ENCODE data around the gene NEURL3. TPM values are rescaled to one million over a fixed set of nuclear protein-coding genes. Genes with fewer than 3 reads are reported as not detected.

Gene NEURL3
- total RNA-seq, 1 donor from 2014 or later: not detected

DNA sequence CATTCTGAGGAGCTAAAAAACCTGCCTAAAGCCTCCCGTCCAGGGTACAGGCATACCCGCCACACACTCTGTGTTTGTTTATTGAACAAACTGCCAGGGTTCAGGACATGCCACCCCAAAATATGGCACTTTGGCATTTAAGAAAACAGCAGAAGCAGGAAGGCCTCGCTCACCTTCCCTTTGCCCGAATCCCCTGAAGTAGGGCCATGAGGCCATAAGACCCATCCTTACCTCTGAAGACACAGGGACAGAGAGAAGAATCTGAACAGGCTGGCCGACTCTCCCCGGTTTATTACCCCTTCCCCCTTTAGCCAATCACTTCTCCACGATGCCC, 1.7 kb upstream of the NEURL3 start:
- Histone ChIP-seq H3K9ac (no peak overlapping the region), H2AFZ (replicated peaks) (no peak overlapping the region), H3K27ac (no peak overlapping the region), H3K4me1 (no peaks in the 10 kb centered on the region), H3K27me3 (peaks cover 42% of the 10 kb centered on the region), H3K79me2 (ENCODE audit: low read depth) (no peaks in the 10 kb centered on the region), H3K4me2 (no peak overlapping the region), H3K9me3 (ENCODE audit: low read depth) (no peaks in the 10 kb centered on the region), H3F3A (ENCODE audit: low read depth) (peaks cover 5% of the 10 kb centered on the region), H3K4me3 (no peak overlapping the region), H4K20me1 (ENCODE audit: low read depth) (no peaks in the 10 kb centered on the region), H3K36me3 (no peaks in the 10 kb centered on the region)
- Mint-ChIP-seq H3K36me3 (no peaks in the 10 kb centered on the region), H3K4me1 (peaks cover 20% of the 10 kb centered on the region), H3K9me3 (no peaks in the 10 kb centered on the region), H3K27ac (no peak overlapping the region), H3K27me3 (ENCODE audit: insufficient read depth, low read depth) (peaks cover 17% of the 10 kb centered on the region), H3K4me3 (no peak overlapping the region)
- no peak for TF ChIP-seq EZH2 (IDR thresholded peaks at IDR 0.05)
- TF ChIP-seq EZH2phosphoT487 (IDR thresholded peaks at IDR 0.05): no peak
- TF ChIP-seq, protein P1, sequence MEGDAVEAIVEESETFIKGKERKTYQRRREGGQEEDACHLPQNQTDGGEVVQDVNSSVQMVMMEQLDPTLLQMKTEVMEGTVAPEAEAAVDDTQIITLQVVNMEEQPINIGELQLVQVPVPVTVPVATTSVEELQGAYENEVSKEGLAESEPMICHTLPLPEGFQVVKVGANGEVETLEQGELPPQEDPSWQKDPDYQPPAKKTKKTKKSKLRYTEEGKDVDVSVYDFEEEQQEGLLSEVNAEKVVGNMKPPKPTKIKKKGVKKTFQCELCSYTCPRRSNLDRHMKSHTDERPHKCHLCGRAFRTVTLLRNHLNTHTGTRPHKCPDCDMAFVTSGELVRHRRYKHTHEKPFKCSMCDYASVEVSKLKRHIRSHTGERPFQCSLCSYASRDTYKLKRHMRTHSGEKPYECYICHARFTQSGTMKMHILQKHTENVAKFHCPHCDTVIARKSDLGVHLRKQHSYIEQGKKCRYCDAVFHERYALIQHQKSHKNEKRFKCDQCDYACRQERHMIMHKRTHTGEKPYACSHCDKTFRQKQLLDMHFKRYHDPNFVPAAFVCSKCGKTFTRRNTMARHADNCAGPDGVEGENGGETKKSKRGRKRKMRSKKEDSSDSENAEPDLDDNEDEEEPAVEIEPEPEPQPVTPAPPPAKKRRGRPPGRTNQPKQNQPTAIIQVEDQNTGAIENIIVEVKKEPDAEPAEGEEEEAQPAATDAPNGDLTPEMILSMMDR (IDR thresholded peaks at IDR 0.05): no peak
- no peak for DNase-seq (ENCODE audit: low spot score)

DNA sequence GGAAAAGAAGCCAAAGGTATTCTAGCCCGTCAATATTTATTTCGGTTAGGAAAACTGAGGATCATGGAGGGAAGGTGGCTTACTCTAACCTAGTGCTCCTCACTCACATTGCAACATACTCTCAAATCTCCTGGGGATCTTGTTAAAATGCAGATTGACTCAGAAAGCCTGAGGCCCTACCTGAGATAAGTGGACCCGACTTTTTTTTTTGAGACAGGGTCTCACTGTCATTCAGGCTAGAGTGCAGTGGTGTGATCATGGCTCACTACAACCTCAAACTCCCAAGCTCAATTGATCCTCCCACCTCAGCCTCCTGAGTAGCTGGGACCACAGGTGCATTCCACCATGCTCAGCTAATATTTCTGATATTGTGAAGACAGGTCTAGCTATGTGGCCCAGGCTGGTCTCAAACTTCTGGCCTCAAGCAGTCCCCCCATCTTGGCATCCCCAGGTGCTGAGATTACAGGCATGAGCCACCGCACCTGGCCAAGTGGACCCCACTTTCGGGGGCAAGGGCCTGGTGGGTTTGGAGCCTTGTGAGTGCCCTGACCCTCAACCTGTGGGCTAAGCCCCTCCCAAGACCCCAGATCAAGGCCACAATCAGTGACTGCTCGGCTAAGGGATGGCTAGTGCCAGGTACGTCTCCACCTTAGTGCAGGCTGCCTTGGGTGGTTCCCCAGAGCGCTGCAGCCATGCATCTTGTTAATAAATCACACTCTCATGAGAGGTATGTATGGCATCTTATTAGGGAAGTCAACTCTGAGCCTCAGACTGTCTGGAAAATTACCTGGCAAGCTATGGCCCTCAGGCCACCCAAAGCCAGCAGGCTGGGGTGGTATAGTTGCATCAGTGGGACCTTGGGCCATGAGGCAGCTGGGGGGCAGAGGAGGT, 1.1 kb upstream of the NEURL3 start:
- Mint-ChIP-seq H3K9me3 (no peaks in the 10 kb centered on the region), H3K4me3 (no peak overlapping the region), H3K27ac (no peak overlapping the region), H3K4me1 (peaks cover 23% of the 10 kb centered on the region), H3K27me3 (ENCODE audit: insufficient read depth, low read depth) (peaks cover 15% of the 10 kb centered on the region), H3K36me3 (no peaks in the 10 kb centered on the region)
- peaks cover 5% of the 10 kb centered on the region for H3F3A ChIP-seq (ENCODE audit: low read depth)
- H3K79me2 ChIP-seq (ENCODE audit: low read depth): no peaks in the 10 kb centered on the region
- no peak overlapping the region for H3K4me3 ChIP-seq
- no peak overlapping the region for H2AFZ ChIP-seq (replicated peaks)
- H4K20me1 ChIP-seq (ENCODE audit: low read depth): no peaks in the 10 kb centered on the region
- H3K27me3 ChIP-seq: peaks cover 39% of the 10 kb centered on the region
- TF ChIP-seq, protein P1 (IDR thresholded peaks at IDR 0.05): no peak
- H3K36me3 ChIP-seq: no peaks in the 10 kb centered on the region
- H3K9me3 ChIP-seq (ENCODE audit: low read depth): no peaks in the 10 kb centered on the region
- H3K4me2 ChIP-seq: no peak overlapping the region
- no peak overlapping the region for H3K27ac ChIP-seq
- no peak overlapping the region for H3K9ac ChIP-seq
- H3K4me1 ChIP-seq: peaks cover 2% of the 10 kb centered on the region
- DNase-seq (ENCODE audit: low spot score): no peak

DNA sequence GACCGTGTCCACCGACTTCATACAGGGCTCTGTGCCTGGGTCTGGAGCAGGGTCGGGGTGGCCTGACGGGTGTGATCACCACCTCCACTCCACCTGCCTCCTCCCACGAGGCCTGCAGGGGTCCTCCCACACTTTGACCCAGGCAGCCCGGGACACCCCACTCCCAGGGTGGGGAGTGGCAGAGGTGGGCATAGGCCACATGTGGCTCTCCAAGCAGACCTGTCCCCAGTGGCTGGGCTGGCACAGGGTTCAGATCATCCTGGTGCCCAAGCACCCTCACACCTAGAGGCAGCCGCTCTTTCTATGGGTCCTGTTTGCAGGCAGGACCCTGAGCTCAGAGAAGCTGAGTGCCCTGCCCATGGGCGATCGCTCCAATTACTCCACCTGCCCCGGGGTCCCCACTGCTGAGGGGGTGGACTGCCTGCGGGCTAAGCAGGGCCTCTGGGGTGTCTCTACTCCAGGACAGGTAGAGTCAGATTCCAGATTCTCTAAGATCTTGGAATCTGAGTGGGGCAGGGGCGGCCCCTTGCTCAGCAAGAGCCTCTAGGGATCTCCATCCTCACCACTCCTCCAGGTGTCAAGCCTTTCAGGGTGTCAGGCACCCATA, 1.4 kb downstream of the NEURL3 start:
- Mint-ChIP-seq H3K4me1 (peaks cover 20% of the 10 kb centered on the region), H3K9me3 (no peaks in the 10 kb centered on the region), H3K27me3 (ENCODE audit: insufficient read depth, low read depth) (peaks cover 13% of the 10 kb centered on the region), H3K27ac (no peak overlapping the region), H3K36me3 (no peaks in the 10 kb centered on the region), H3K4me3 (no peak overlapping the region)
- Histone ChIP-seq H3K4me1 (peaks cover 2% of the 10 kb centered on the region), H3K27me3 (peaks cover 15% of the 10 kb centered on the region), H3K9me3 (ENCODE audit: low read depth) (no peaks in the 10 kb centered on the region), H3F3A (ENCODE audit: low read depth) (peaks cover under 1% of the 10 kb centered on the region), H3K4me3 (no peak overlapping the region), H3K27ac (no peak overlapping the region), H2AFZ (replicated peaks) (no peak overlapping the region), H4K20me1 (ENCODE audit: low read depth) (no peaks in the 10 kb centered on the region), H3K9ac (no peak overlapping the region), H3K36me3 (no peaks in the 10 kb centered on the region), H3K4me2 (no peak overlapping the region), H3K79me2 (ENCODE audit: low read depth) (no peaks in the 10 kb centered on the region)
- no peak for DNase-seq (ENCODE audit: low spot score)
- TF ChIP-seq EZH2phosphoT487 (IDR thresholded peaks at IDR 0.05) (no peak), EZH2 (IDR thresholded peaks at IDR 0.05) (no peak)
- TF ChIP-seq, protein P1 (IDR thresholded peaks at IDR 0.05): no peak
